GM19455 (cell line): ENCODE results near the gene NFYA.

Source experiments
- ATAC-seq: cut with Tn5 transposase; IDR thresholded peaks from one replicate; pipeline ENCODE4 v1.9.1; 2021; ENCODE audit not compliant: unreplicated experiment

Gene NFYA

DNA sequence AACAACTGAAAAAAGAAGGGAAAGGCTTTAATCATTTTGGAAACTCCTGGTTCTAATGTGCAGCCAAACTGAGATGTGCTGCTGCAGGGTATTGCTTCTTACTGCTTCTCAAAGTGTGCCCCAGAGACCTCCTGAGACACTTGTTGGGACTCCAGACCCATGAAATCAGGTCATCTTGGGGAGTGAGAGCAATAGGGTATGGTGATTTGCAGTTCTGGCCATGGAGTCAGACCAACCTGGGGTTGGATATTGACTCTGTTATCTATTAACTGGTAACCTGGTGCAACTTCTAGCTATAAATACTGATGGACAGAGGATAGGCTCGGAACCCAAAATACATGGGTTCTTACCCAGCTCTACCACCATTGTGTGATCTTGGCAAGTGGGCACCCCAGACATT is 26.7 kb upstream of the NFYA start:
- no peak for ATAC-seq

DNA sequence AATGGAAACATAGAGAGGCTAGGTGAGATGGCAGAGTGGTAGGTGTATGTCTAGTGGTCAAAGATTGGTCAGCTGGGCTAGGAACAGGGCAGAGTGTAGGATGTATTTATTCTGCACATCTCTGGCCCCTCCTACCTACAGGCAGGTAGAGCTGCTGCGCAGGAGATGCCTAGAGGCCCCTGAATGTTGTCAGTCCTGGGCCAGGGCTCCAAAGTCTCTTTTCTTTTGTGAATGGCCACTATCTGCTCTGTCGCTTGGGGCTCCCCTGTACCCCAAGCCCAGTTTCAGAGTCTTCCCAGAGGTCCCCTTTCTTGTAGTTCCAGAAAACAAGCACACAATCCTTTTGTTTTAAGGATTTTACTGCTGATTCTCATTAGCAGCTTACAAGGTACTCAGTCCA is 25.5 kb upstream of the NFYA start:
- no peak for ATAC-seq

DNA sequence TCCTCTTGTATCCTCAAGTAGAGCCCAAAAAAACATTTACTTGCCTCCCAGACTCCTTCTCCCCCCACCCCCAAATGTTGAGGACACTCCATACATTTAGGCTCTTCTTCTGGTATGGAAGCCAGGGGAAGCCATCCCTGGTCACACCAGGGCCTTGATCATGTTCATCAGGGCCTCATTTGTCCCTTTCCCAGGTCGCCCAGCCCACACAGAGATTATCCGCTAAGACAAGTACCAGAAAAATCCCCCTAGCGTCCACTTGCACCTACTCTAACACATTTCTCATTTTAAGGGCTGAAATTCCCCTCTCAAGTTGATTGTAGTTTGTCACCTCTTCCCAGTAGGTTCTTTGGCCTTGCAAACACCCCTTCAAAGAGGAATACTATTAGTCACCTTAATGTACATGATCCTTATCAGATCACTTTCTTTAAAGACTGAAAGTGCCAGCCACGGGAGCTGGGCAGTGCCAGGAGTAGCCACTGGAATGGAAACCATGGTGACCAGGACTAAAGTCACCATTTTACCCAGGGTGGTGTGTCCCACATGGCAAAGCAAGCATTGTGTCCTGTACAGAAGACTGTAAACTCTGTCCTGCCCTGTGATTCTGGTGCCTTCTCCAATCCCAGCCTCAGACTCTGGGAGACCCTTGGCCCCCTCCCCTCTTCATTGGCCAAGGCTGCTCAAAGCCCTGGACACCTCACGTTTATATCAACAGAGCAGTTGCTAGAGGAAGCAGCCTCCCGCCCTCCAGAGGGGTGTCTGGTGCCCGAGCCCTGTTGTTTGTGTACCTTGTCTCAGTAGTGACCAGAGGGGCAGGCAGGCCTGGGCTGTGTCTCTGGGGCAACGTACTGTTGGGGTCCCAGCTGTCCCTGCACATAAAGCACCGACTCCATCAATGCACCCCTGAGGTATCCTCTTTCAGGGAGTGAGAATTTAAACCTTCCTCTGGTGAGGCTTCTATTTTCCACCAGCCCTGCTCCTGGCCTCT is 24.7 kb upstream of the NFYA start:
- no peak for ATAC-seq

DNA sequence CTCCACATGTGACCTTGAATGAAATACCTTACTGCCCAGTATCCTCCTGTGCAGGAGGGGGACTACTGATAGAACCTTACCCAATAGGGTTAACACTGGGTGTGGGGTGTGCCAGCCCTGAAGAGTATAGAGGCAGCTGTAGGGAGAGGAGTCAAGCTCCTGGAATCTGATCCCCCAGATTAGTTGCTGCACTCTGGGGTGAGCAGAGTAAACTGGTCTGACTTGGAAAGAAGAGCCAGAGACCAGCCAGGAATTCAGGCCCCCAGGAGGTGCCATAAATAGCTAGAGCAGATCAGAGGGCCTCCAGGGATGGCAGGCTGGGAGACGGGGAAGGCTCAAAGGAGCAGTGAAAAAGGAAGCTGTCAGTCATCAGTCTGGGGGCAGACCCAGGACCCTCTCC is 23.3 kb upstream of the NFYA start:
- ATAC-seq = no peak

DNA sequence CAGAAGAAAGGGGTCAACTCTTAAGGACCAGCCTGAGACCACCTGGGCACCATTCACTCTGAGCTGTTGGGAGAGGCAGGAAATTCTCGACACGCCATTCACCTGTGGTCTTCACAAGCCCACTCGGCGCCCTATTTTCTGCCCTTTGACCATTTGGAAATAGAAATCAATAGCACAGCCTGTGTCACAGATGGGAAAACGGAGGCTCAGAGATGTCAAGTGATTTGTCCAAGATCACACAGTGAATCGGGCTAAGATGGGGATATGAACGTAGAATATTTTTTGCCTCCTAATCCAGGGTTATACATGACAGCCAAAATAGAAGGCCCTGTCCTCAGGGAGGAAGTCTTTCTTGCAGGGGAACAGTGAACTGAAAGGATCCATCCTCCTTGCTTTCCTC is 22.8 kb upstream of the NFYA start:
- no peak for ATAC-seq

DNA sequence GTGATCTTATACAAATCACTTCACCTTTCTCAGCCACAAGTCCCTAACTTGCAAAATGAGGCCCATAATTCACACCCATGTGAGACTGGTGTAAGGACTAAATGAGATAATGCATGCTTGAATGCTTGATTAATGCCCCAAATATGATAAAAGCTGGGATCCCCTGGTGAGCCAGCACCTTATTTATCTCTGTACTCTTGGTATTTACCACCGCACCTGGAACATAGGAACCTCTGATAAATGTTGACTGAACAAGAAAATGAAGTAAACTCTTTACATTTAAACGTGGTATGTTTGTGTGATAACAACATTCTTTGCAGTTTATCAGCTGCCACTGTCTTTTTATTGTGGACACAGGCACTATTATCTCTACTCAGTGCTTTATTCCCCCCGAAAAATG is 22.2 kb upstream of the NFYA start:
- ATAC-seq = no peak

DNA sequence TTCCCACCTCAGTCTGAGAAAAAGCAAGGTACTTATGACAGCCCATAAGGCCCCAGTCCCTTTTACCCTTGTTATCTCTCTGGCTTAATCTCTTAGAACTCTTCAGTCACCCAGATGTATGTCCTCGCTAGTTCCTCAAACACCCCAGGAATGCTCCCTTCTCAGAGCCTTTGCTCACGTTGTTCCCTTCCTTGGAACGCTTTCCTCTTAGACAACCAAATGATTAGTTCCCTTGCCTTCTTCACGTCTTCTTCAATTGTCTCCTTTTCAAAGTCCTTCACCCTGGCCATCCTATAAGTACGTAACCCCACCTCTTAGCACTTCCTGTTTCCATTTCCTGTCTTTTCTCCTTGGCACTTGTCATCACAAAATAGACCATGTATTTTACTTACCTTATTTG is 20.9 kb upstream of the NFYA start:
- ATAC-seq = no peak

DNA sequence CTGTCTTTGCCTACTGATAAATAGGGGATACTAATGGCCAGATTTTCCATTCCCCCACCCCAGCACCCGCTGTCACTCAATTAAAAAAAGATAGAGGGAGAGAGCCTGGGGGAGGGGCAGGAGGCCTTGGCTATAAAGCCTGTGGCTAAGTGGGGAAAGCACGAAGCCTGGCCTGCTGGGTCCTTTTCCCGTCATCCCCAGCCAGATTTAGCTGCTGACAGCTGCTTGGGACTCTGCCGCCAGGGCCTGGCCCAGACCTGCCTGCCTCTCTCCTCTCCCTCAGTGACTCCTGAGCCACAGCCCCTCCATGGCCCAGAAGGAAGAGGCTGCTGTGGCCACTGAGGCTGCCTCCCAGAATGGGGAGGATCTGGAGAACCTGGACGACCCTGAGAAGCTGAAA is 19.7 kb upstream of the NFYA start, which contains the start of gene APOBEC2:
Gene APOBEC2 (plus strand): TSS at position 162 of the 400 bp plus-strand sequence. CDS start 146 bp downstream, at position 308.
- ATAC-seq = no peak

DNA sequence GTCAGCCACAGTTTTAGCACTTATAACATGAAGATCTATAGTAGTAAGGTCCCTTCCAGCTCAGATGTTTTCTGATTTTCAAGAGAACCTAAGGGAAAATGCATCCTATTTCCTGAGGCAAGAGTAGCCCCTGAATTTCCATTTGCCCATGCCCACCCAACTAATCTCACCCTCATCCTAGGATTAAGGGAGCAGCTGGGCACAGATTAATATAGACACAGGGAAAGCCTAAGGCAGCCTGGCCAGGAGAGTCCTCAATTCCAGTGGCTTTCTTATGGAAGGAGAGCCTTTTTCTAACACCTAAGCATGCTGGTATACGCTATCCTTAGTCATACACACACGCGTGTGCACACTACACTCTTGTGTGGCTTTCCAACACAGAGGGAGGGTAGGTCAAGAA is 18.3 kb upstream of the NFYA start:
- ATAC-seq = no peak

DNA sequence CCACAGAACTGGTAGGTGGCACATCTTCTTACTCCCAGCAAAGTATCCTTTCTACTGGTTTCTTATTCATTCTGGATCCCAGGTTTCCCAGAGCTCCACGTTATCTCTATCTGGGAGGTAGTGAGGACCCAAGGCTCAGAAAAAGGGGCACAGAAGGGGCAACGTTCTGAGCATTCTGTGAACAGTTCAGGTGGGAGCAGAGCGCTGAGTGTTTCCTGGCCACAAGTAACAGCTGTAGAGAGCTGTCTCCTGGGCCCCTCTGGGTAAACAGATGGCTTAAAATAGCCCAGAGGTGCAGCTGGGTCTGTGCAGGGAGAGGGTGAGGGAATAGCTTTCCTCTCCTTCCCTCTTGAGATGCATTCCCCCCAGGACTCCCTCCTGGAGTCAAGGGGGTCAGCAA is 17.6 kb upstream of the NFYA start:
- ATAC-seq = no peak

DNA sequence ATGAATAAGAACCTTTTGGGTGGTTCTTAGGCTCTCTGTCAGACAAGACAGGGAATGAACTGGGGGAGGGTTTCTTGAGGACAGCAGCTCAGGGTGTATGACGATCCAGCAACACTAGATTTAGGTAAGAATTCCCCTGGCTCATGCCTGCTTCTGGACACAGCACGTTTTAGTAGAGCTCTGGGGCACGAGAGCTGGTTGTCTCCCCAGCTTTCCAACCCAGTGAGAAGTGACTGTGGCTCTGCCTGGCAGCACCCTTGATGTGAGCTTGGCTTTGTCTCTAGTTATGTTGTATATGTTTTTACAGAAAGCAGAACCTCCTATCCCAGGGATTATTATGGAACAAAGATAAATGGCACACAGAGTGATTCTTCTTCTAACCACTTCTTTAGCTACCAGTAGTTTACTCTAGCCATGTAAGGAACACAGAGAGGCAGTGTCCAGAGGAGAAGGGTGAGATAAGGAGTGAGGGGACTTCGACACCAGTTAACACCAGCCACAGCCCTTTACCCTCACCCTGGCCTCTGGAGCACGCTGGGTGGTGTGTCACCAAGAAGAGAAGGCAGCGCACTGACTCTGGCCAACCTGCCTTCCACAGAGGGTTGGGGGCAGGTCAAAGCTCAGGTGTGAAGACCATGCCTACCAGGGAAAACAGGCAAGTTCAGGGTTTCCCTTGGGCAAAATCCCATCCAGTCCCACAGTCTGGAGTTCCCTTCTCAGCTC is 15.8 kb upstream of the NFYA start:
- no peak for ATAC-seq

DNA sequence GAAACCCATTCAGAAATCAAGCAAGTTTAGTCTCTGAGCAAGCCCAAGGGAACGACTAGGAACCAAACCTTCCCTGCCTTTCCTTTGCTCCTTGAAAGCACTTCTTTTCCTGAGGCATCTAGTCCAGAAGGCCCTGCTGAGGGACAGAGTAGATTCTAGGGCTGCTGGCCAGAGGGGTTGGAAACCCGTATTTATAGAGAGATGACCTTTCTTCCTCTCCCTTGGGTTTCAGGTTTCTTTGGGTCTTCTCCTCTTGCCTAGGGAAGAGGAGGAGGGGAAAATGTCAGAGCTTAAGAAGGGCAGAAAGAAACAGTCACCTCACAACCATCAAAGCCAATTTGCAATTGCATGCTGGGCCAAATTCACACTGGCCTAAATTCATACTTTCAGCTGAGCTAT is 14.0 kb upstream of the NFYA start:
- no peak for ATAC-seq

DNA sequence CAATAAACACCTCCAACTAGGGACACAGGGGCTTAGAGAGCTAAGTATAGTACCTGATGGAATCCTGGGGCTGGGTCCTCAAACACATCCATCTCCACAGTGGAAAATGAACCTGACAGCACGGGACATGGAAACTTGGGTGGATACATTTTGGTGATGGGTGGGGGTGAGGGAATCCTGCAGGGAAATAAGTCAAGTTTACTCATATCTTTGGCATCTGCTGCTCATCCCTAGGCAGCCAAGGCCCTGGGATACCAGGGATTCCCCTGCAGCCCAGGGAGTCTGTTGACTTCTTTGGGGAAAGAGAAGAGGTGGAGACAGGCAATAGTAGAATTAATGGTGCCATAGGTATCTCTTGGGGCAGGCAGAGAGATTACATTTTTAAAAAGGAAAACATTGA is 13.2 kb upstream of the NFYA start:
- ATAC-seq = no peak

DNA sequence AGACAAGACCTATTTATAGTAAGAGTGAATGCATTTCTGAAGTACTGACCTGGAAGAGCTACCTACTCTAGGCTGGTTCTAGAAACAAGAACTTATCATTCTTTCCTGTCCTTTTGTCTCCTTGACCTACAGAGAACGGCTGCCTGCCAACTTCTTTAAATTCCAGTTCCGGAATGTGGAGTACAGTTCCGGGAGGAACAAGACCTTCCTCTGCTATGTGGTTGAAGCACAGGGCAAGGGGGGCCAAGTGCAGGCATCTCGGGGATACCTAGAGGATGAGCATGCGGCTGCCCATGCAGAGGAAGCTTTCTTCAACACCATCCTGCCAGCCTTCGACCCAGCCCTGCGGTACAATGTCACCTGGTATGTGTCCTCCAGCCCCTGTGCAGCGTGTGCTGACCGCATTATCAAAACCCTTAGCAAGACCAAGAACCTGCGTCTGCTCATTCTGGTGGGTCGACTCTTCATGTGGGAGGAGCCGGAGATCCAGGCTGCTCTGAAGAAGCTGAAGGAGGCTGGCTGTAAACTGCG is 11.5 kb upstream of the NFYA start:
- no peak for ATAC-seq

DNA sequence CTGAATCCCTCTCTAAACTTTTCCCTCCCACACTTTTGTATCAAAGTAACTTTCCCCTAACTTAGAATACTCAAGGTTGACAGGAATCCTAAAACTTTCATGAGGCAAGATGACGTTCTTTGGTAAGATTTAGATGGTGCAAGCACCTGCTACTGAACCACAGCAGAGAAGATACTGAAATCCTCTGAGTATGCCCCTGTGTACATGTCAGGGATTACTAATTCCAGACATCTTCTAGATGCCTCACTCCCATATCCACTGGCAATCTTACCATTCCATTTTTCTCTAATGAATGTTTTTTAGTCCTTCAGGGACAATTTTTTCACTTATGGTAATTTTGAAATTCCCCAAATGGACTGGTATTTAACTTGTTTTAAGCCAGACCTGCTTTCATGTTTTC is 10.7 kb upstream of the NFYA start:
- no peak for ATAC-seq

DNA sequence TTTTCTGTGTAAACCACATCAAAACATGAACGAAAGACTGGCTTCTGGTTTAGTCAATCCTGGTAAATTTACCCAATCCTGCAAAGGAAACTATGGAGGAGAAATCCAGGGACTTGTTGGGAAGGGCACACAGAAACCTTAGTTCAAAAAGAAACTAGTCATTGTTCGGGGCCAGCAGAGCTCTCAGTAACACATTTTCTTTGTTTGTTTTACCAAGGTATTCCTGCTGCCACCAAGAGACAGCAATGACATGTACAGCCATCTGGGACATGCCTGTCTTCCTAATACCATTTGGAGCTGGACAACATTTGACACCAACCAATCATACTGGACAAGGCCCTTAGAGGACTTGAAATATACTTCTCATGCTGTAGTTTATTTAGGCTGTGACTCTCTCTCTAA is 8.9 kb upstream of the NFYA start:
- no peak for ATAC-seq

DNA sequence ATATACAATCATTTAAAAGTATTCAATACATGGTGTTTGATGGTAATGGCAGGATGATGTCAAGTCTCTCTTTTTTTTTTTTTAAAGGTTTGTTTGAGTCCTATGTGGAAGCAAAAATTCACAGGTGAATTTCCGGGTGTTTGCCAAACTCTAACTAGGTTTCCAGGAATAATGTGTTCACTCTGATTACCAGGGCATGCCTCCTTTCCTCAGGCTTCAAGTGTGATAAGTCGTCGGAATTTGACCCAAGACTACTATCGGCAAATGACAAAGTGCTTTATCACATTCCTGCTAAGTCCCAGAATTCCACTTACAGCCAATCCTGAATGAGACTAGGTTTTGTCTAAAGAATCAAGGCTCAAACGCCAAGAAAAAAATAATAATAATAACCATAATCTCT is 7.9 kb upstream of the NFYA start:
- no peak for ATAC-seq

DNA sequence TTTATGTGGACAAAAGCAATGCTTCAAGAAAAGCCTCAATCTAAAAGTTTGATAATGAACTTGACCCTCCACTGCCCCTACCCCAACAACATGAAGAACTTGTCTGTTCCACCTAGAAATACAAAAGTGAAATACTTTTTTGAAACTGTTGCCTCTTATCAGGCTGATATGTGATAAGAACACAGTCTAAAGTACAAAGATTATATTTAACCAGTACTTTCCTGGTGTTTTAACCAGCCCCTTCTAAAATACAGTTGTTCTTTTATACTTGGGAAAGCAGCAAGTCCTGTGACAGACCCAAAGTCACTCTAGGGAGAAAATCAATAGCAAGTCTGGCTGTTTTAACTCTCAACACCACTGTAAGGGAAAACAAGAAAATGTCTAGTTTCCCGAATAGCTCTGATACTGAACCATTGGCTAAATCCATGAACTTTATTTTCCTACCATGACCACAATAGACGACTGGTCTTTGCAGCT is 7.2 kb upstream of the NFYA start:
- ATAC-seq = no peak

DNA sequence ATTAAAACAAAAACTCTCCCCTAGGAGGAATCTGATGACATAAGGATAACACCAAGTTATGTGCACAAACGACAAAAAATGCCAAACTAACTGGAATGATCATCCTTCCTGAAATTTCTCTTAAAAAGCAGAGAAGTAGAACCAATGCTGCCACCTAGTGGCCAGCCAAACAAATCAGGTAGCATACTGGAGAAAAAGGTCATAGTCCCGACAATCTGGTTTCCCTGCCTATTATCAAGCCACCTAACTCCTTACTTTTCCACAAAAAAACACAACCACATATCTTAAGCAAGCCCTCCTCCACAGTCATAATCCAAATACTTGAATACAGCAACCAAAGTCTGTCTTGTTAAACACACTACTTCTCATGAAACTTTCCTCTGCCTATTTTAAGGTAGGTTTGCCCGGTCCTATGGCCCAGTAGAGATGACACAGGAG is 5.9 kb upstream of the NFYA start:
- ATAC-seq = no peak

DNA sequence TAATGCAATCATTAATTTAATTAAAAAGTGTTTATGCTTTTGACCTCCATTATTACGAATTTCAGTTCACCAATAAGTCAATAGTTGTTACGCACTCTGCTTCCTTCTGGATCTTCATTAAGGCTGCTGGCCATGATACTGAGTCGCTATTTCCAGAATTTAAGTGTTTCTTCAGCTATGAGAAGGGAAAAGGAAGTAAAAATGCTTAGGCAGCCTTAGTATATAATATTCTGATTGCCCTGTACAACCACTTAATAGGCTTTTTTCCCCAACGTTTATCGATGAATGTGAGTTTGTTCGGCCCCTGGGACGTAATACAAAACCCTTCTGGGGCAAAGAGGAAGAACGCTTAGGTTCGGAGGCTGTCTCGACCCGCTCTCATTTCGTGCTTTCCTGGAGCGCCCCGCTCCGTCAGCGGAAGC is 1.3 kb upstream of the NFYA start:
- ATAC-seq = no peak

DNA sequence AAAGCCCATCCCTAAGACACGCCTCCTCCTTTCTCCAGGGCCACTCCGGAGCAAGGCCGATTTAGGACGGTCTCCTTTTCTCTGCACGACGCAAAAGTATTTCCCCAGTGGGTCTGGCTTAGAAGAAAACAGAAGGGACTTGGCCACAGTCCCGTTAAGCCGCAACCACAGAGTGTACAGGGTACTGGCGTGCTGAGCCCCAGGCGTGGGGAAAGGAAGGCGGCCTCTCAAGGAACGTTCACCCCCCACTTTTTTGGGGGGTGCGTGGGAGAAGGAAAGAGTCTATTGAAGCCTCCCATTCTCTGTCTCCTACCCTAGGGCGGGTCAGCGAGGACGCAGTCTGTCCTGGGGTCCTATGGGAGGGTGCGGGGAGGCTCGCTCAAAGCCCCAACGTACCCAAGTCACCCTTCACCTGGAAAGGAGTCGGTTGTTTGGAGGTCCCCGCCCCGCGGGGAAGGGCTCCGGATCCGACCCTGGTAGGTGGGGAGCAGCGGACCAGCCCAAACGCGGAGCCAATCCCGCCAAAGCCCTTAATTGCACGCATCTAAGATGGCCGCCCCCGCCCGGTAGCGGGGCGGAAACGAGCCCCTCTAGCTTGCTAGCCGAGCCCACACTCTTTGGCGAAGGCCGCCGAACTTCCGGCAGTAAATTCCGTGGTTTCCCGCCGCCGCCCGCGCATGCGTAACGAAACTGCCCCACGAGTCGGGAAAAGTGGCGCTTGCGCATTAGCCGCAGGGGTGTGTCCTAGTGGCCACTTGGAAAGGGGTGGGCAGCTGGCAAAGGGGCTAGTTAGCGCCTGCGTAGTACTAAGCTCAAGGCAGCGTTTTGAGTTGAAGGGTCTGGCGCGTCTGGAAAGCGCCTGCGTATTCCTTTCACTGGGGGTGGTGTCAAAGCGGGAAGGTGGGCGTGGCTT is 595 bp upstream of the NFYA start, which contains the start of gene OARD1:
Gene OARD1 (minus strand): TSS at position 434 of the 913 bp plus-strand sequence. CDS start 722 bp downstream, outside the sequence.
- ATAC-seq = peak; percentile 59
